Measurements from ENCODE around the gene HMX1. TPM values are rescaled to one million over a fixed set of nuclear protein-coding genes. Genes with fewer than 3 reads are reported as not detected.

The HMX1 gene
- total RNA-seq, 4 donors from 2014 or later, result 2.6 TPM; not detected in 3

DNA sequence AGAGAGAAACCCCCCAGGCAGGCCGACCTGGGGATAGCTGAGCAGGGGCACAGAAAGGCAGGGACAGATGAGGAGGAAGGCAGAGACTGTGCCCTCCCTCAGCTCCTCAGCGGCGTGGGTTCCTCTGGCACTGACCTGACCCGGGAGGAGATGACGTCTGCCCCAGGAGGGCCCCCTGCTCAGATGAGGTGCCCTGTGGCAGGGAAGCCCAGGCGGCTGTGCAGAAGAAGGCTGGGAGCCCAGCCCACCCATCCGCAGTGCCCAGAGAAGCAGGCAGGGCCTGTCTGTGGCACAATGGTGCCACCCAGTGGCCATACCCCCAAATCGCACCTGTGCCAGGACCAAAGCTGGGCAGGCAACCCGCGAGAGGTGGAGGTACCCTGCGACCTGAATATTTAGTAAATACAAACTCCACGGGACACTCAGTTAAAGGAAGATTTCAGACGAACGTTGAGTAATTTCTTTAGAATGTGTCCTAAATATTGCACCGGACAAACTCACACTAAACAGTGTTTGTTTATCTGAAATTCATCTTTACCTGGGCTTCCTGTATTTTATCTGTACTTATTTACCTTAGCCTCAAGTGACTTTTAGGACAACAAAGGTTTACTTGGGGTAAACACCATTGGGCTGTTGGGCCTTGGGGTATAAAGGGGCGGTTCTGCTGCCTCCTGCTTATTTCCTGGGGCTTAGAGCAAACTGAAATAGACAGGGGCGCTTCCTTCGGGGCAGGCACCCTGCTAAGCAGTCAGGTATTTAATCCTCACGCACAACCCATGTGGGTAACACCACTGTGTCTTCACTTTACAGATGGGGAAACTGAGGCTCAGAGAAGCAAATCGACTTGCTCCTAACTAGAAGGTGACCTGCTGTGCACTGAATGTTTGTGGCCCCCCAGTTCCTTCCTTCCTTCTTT, 46.5 kb upstream of the HMX1 start:
- 12 to 13% methylated on average over 19 of the region's 20 CpGs for WGBS, 2 donors
- Histone ChIP-seq H3K27me3 (no peaks in the 10 kb centered on the region), H3K4me3 (replicated peaks in 1 of 3) (no peak overlapping the region), H3K36me3 (no peaks in the 10 kb centered on the region), H3K4me1 (no peaks in the 10 kb centered on the region), H3K9me3 (no peaks in the 10 kb centered on the region), H3K27ac (no peak overlapping the region)
- intact Hi-C loops (cut with DNase I), result no loop called here
- no peak for TF ChIP-seq POLR2A (IDR thresholded peaks at IDR 0.05)
- TF ChIP-seq, protein P1, sequence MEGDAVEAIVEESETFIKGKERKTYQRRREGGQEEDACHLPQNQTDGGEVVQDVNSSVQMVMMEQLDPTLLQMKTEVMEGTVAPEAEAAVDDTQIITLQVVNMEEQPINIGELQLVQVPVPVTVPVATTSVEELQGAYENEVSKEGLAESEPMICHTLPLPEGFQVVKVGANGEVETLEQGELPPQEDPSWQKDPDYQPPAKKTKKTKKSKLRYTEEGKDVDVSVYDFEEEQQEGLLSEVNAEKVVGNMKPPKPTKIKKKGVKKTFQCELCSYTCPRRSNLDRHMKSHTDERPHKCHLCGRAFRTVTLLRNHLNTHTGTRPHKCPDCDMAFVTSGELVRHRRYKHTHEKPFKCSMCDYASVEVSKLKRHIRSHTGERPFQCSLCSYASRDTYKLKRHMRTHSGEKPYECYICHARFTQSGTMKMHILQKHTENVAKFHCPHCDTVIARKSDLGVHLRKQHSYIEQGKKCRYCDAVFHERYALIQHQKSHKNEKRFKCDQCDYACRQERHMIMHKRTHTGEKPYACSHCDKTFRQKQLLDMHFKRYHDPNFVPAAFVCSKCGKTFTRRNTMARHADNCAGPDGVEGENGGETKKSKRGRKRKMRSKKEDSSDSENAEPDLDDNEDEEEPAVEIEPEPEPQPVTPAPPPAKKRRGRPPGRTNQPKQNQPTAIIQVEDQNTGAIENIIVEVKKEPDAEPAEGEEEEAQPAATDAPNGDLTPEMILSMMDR (IDR thresholded peaks at IDR 0.05), result peak; percentile 35 to 87 (median 57)
- DNase-seq, result peak; percentile 61 to 66

DNA sequence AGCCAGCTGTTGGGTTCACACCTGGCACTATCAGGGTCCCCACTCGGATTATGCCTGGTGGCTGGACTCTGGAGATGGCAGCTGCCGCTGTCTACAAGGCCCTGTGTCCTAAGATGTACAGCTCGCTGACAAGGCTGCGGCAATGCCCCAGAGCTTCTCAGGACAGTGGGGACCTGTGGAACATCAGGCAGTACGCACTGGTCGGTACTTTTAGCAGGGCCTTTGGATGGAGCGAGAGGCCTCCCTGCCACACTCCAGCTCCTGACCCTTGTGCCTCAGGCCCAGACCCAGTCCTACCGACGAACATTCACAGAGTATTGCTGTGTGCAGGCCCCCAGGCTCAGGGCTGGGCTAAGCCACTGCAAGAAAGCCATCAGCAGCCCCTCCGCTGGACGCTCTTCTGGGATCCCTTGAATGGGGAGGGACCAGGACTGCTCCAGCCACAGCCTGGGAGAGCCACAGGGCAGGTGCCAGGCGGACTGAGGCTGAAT, 45.7 kb upstream of the HMX1 start:
- intact Hi-C loops (cut with DNase I), result no loop called here
- Histone ChIP-seq H3K27me3 (no peaks in the 10 kb centered on the region), H3K36me3 (no peaks in the 10 kb centered on the region), H3K4me1 (no peaks in the 10 kb centered on the region), H3K4me3 (replicated peaks in 1 of 3) (no peak overlapping the region), H3K9me3 (no peaks in the 10 kb centered on the region), H3K27ac (no peak overlapping the region)
- TF ChIP-seq, protein P1 (IDR thresholded peaks at IDR 0.05), result no peak
- TF ChIP-seq POLR2A (IDR thresholded peaks at IDR 0.05), result no peak
- no peak for DNase-seq
- 81 to 87% methylated on average over 8 to 11 of the region's 12 CpGs for WGBS, 2 donors

DNA sequence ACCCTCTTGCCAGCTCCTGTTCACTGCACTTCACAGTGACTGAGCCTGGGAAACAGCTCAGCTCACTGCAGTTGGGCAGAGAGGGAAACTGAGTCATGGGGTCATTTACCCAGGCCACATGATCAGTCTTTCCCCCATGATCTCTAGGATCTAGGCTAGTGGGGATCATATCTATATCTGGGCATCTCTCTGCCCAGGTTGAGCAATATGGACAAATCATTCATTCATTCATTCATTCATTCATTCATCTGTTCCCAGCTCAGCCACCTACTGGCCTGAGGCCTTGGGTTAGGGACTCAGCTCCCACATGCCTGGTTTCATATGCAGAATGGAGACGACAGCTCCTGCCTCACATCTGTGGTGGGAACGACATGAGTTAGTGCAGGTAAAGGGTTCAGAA, 45.3 kb upstream of the HMX1 start:
- no peak overlapping the region for H3K4me3 ChIP-seq (replicated peaks in 1 of 3)
- TF ChIP-seq POLR2A (IDR thresholded peaks at IDR 0.05), result no peak
- TF ChIP-seq, protein P1 (IDR thresholded peaks at IDR 0.05), result no peak
- H3K4me1 ChIP-seq, result no peaks in the 10 kb centered on the region
- no peaks in the 10 kb centered on the region for H3K9me3 ChIP-seq
- no peaks in the 10 kb centered on the region for H3K27me3 ChIP-seq
- no peak for DNase-seq
- H3K27ac ChIP-seq, result no peak overlapping the region
- 85 to 90% methylated on average over 2 of the region's 2 CpGs for WGBS, 2 donors
- H3K36me3 ChIP-seq, result no peaks in the 10 kb centered on the region
- intact Hi-C loops (cut with DNase I), result no loop called here

GRCh38 chr4:8916351-8916885, 44.8 kb upstream of the HMX1 start:
- no peak for TF ChIP-seq POLR2A (IDR thresholded peaks at IDR 0.05)
- TF ChIP-seq, protein P1 (IDR thresholded peaks at IDR 0.05), result no peak
- intact Hi-C loops (cut with DNase I), result no loop called here
- H3K4me3 ChIP-seq (replicated peaks in 1 of 3), result no peak overlapping the region
- no peaks in the 10 kb centered on the region for H3K27me3 ChIP-seq
- no peak for DNase-seq
- H3K27ac ChIP-seq, result no peak overlapping the region
- no peaks in the 10 kb centered on the region for H3K4me1 ChIP-seq
- WGBS, 2 donors, result 51 to 58% methylated on average over 7 to 11 of the region's 11 CpGs
- H3K9me3 ChIP-seq, result no peaks in the 10 kb centered on the region
- no peaks in the 10 kb centered on the region for H3K36me3 ChIP-seq

Data from thyroid gland (tissue), 4 donors.